Spleen (tissue), 11 donors: Measurements from ENCODE around the gene FBLN2. TPM values are rescaled to one million over a fixed set of nuclear protein-coding genes. Genes with fewer than 3 reads are reported as not detected.

ENCODE experiments used
- DNase-seq: peaks from one replicate; pipeline ENCODE4 v3.0.0-alpha.2; 2020
- H3K27ac ChIP-seq, 8 donors: fragments of 200-600 bp; sonication (generic) in 7 of 8; 1 replicate in 4 of 8; 2 replicates in 4 of 8; pipeline versions ENCODE4 v1.5.0 to v1.8.0; 2016 to 2021; ENCODE audit warnings: inconsistent platforms in 4 of 8, mild to moderate bottlenecking in 4 of 8, moderate library complexity in 1 of 8
- H3K27me3 ChIP-seq, 7 donors: fragments of 200-600 bp; sonication (generic) in 6 of 7; replicated peaks in 1 of 7; 1 replicate in 4 of 7; 2 replicates in 3 of 7; pipeline versions ENCODE4 v1.5.0 to v1.8.0; 2016 to 2021; ENCODE audit warnings: inconsistent platforms in 3 of 7, mild to moderate bottlenecking in 1 of 7
- H3K36me3 ChIP-seq, 6 donors: fragments of 200-600 bp; sonication (generic) in 5 of 6; 1 replicate in 4 of 6; 2 replicates in 2 of 6; pipeline versions ENCODE4 v1.5.0 to v1.8.0; 2016 to 2021; ENCODE audit warnings: inconsistent platforms in 2 of 6
- H3K4me1 ChIP-seq, 6 donors: fragments of 200-600 bp; sonication (generic) in 5 of 6; 1 replicate in 3 of 6; 2 replicates in 3 of 6; pipeline versions ENCODE4 v1.5.0 to v1.8.0; 2016 to 2021; ENCODE audit warnings: inconsistent platforms in 3 of 6
- H3K4me3 ChIP-seq, 8 donors: fragments of 200-600 bp; sonication (generic) in 7 of 8; 1 replicate in 4 of 8; 2 replicates in 4 of 8; pipeline versions ENCODE4 v1.5.0 to v1.8.0; 2016 to 2021; ENCODE audit warnings: inconsistent platforms in 4 of 8, mild to moderate bottlenecking in 4 of 8, moderate library complexity in 2 of 8
- H3K9me3 ChIP-seq, 8 donors: fragments of 200-600 bp; sonication (generic) in 7 of 8; 1 replicate in 4 of 8; 2 replicates in 4 of 8; pipeline versions ENCODE4 v1.5.0 to v1.8.0; 2016 to 2021; ENCODE audit warnings: inconsistent platforms in 4 of 8
- CTCF ChIP-seq, 11 experiments: fragments of 200-600 bp in 7 of 11; fragments of 450-650 bp in 4 of 11; sonication (generic) in 4 of 11; IDR thresholded peaks in 8 of 11; conservative IDR thresholded peaks in 3 of 11; 1 replicate in 7 of 11; 2 replicates in 4 of 11; pipeline versions ENCODE4 v1.4.0 to v1.8.0; 2016 to 2021; ENCODE audit warnings: antibody characterized with exemption in 11 of 11, inconsistent platforms in 4 of 11, mild to moderate bottlenecking in 1 of 11
- POLR2A ChIP-seq, 3 donors: fragments of 450-650 bp; IDR thresholded peaks; one replicate each; pipeline ENCODE4 v1.5.1; 2017; ENCODE audit warnings: antibody characterized with exemption in 3 of 3, mild to moderate bottlenecking in 1 of 3
- POLR2AphosphoS5 ChIP-seq, 3 donors: sonication (generic); formaldehyde crosslinking; IDR thresholded peaks; one replicate each; pipeline ENCODE4 v1.5.1; 2017; ENCODE audit warnings: antibody characterized with exemption in 3 of 3
- WGBS, 5 donors: extraction: QIAGEN DNeasy Blood & Tissue Kit in 3 of 5; methylation state at CpG; one replicate each; pipeline versions ENCODE4 v1.1.5 to v1.1.7; 2013 to 2018; 5-methylcytosine and 5-hydroxymethylcytosine counted together
- intact Hi-C: fragments of 100-400 bp; cut with DNase I; formaldehyde crosslinking; loops from one replicate; pipeline ENCODE4 v1.15.0; 2023; ENCODE audit warnings: low total_unique reads
- polyA plus RNA-seq, 3 donors: library from polyadenylated mRNA; stranded (reverse); fragments of 200-250 nt; gene quantifications; one replicate each; pipeline ENCODE4 v1.2.1, GENCODE V29; 2013
- total RNA-seq, 7 donors: library from RNA; depleted of rRNA in 3 of 7; stranded (reverse); fragments of >200 nt in 3 of 7; fragmentation: NEBNext Ultra II Directional in 4 of 7; extraction: Animal tissue kit (Norgen Biotek cat#: 25700) in 4 of 7; gene quantifications; one replicate each; pipeline versions ENCODE4 v1.1.0 to v1.2.1, GENCODE V29; 2016 to 2021
- donor health status: healthy with polysubstance abuse.
- donor health status: DM: no; HTN: no; CAD: no; lungs with moderate emphysema.
- donor health status: DM: no; HTN: no; CAD: no.
- donor health status: Bipolar disorder and iron deficiency.
- donor health status: healthy.
- donor health status: DM: no; HTN: no; CAD: no.
- donor health status: DM: yes; HTN: yes; CAD: no.

Gene FBLN2
- total and polyA plus RNA-seq, 10 donors: 6.1 to 28.2 (median 12.5) TPM

GRCh38 chr3:13677272-13677671 is 128.3 kb downstream of the FBLN2 start:
- 81 to 93% (median 87%) methylated on average over 4 of the region's 4 CpGs for WGBS, 5 donors
- H3K27me3 ChIP-seq: peaks cover 0 to 39% (median 0%) of the 10 kb centered on the region in 7 donors
- intact Hi-C loops: no loop called here
- H3K9me3 ChIP-seq: no peaks in the 10 kb centered on the region
- DNase-seq: no peak
- no peak overlapping the region for H3K4me3 ChIP-seq
- no peaks in the 10 kb centered on the region for H3K4me1 ChIP-seq
- no peak for TF ChIP-seq POLR2AphosphoS5 (IDR thresholded peaks at IDR 0.05)
- no peak for TF ChIP-seq POLR2A (IDR thresholded peaks at IDR 0.05)
- TF ChIP-seq CTCF (IDR thresholded peaks at IDR 0.05 in 8 of 11, conservative IDR thresholded peaks at IDR 0.05 in 3 of 11): no peak
- H3K36me3 ChIP-seq: no peaks in the 10 kb centered on the region
- H3K27ac ChIP-seq: no peak overlapping the region

GRCh38 chr3:13681931-13682330 is 133.0 kb downstream of the FBLN2 start:
- intact Hi-C loops: no loop called here

GRCh38 chr3:13682331-13683013 is 133.5 kb downstream of the FBLN2 start:
- no peak for TF ChIP-seq CTCF (IDR thresholded peaks at IDR 0.05 in 8 of 11, conservative IDR thresholded peaks at IDR 0.05 in 3 of 11)
- no peak for TF ChIP-seq POLR2A (IDR thresholded peaks at IDR 0.05)
- TF ChIP-seq POLR2AphosphoS5 (IDR thresholded peaks at IDR 0.05): no peak
- Histone ChIP-seq H3K27ac (no peak overlapping the region), H3K4me1 (no peaks in the 10 kb centered on the region), H3K9me3 (no peaks in the 10 kb centered on the region), H3K36me3 (no peaks in the 10 kb centered on the region), H3K27me3 (peaks cover 0 to 22% (median 0%) of the 10 kb centered on the region in 7 donors), H3K4me3 (no peak overlapping the region)
- intact Hi-C loops: no loop called here
- no peak for DNase-seq
- WGBS, 5 donors: 83 to 91% (median 84%) methylated on average over 12 to 16 of the region's 16 CpGs

More at GRCh38 chr3:13681931-13682330, 133.0 kb downstream of the FBLN2 start:
- Histone ChIP-seq H3K27me3 (peaks cover 0 to 24% (median 0%) of the 10 kb centered on the region in 7 donors), H3K4me3 (no peak overlapping the region), H3K27ac (no peak overlapping the region), H3K4me1 (no peaks in the 10 kb centered on the region), H3K9me3 (no peaks in the 10 kb centered on the region), H3K36me3 (no peaks in the 10 kb centered on the region)
- TF ChIP-seq POLR2A (IDR thresholded peaks at IDR 0.05) (no peak), CTCF (IDR thresholded peaks at IDR 0.05 in 8 of 11, conservative IDR thresholded peaks at IDR 0.05 in 3 of 11) (no peak), POLR2AphosphoS5 (IDR thresholded peaks at IDR 0.05) (no peak)
- no peak for DNase-seq
- WGBS, 5 donors: 70 to 94% (median 89%) methylated on average over 17 of the region's 17 CpGs

- H3K4me3 ChIP-seq: no peak overlapping the region
- no peaks in the 10 kb centered on the region for H3K4me1 ChIP-seq
- no peaks in the 10 kb centered on the region for H3K36me3 ChIP-seq
- intact Hi-C loops: no loop called here
- WGBS, 5 donors: 77 to 94% (median 83%) methylated on average over 4 of the region's 4 CpGs
- H3K27ac ChIP-seq: no peak overlapping the region
- no peak for DNase-seq
- no peaks in the 10 kb centered on the region for H3K9me3 ChIP-seq
- peaks cover 0 to 22% (median 0%) of the 10 kb centered on the region in 7 donors for H3K27me3 ChIP-seq
- TF ChIP-seq CTCF (IDR thresholded peaks at IDR 0.05 in 8 of 11, conservative IDR thresholded peaks at IDR 0.05 in 3 of 11) (no peak), POLR2AphosphoS5 (IDR thresholded peaks at IDR 0.05) (no peak), POLR2A (IDR thresholded peaks at IDR 0.05) (no peak)
Observed at GRCh38 chr3:13683288-13683687, 134.4 kb downstream of the FBLN2 start.
